HepG2 (cell line): Measurements from ENCODE around the gene VAMP8. TPM values are rescaled to one million over a fixed set of nuclear protein-coding genes. Genes with fewer than 3 reads are reported as not detected.

Source experiments
- EZH2 ChIP-seq: conservative IDR thresholded peaks from 2 replicates; pipeline ENCODE4 v1.6.1; 2012; ENCODE audit warnings: mild to moderate bottlenecking, low read depth, low read length, moderate library complexity
- GTF3A ChIP-seq: sonication (generic); formaldehyde crosslinking; conservative IDR thresholded peaks from 2 replicates; pipeline ENCODE4 v1.4.0; 2020; ENCODE audit warnings: mild to moderate bottlenecking, missing genetic modification reagents
- IKZF5 ChIP-seq: IDR thresholded peaks from 2 replicates; pipeline ENCODE4 v1.6.1; 2018; ENCODE audit warnings: missing genetic modification reagents, mild to moderate bottlenecking, missing compliant biosample characterization
- KDM6A ChIP-seq: IDR thresholded peaks from 2 replicates; pipeline ENCODE4 v1.6.1; 2016; ENCODE audit warnings: low read depth
- MIER3 ChIP-seq: IDR thresholded peaks from 2 replicates; pipeline ENCODE4 v1.6.1; 2016; ENCODE audit warnings: missing compliant biosample characterization, borderline replicate concordance
- NFRKB ChIP-seq: fragments of 450-650 bp; IDR thresholded peaks from 2 replicates; pipeline ENCODE4 v1.6.1; 2017
- NR2C2 ChIP-seq: sonication (generic); formaldehyde crosslinking; IDR thresholded peaks from 2 replicates; pipeline ENCODE4 v1.4.0; 2020; ENCODE audit warnings: missing genetic modification reagents, mild to moderate bottlenecking, moderate library complexity, borderline replicate concordance
- PATZ1 ChIP-seq: sonication (generic); formaldehyde crosslinking; IDR thresholded peaks from 2 replicates; pipeline ENCODE4 v1.4.0; 2020; ENCODE audit warnings: missing genetic modification reagents
- PHB2 ChIP-seq: fragments of 450-650 bp; IDR thresholded peaks from 2 replicates; pipeline ENCODE4 v1.6.1; 2018; ENCODE audit not compliant: partially characterized antibody
- PHF5A ChIP-seq: IDR thresholded peaks from one replicate; pipeline ENCODE4 v1.6.1; 2018; ENCODE audit warnings: low read depth, missing genetic modification reagents; ENCODE audit not compliant: unreplicated experiment
- PRPF4 ChIP-seq: fragments of 200-400 bp; formaldehyde crosslinking; IDR thresholded peaks from 2 replicates; pipeline ENCODE4 v1.6.1; 2016; ENCODE audit warnings: low read length, low read depth; ENCODE audit not compliant: poor library complexity, severe bottlenecking
- RARG ChIP-seq: sonication (generic); formaldehyde crosslinking; IDR thresholded peaks from 2 replicates; pipeline ENCODE4 v1.4.0; 2020; ENCODE audit warnings: low read depth, mild to moderate bottlenecking, missing genetic modification reagents
- RBAK ChIP-seq: sonication (generic); formaldehyde crosslinking; IDR thresholded peaks from 2 replicates; pipeline ENCODE4 v1.5.1; 2020; ENCODE audit warnings: mild to moderate bottlenecking, missing genetic modification reagents
- RBM39 ChIP-seq: fragments of 200-400 bp; formaldehyde crosslinking; IDR thresholded peaks from one replicate; pipeline ENCODE4 v1.6.1; 2018; ENCODE audit warnings: antibody characterized with exemption, mild to moderate bottlenecking, low read depth, low read length; ENCODE audit not compliant: poor library complexity, severe bottlenecking
- SMARCE1 ChIP-seq: fragments of 450-650 bp; IDR thresholded peaks from 2 replicates; pipeline ENCODE4 v1.6.1; 2017; ENCODE audit warnings: borderline replicate concordance
- TCF7L2 ChIP-seq: IDR thresholded peaks from 2 replicates; pipeline ENCODE4 v1.6.1; 2011; ENCODE audit warnings: mild to moderate bottlenecking, low read depth, low read length, moderate library complexity
- ZMYM4 ChIP-seq: sonication (generic); formaldehyde crosslinking; IDR thresholded peaks from 2 replicates; pipeline ENCODE4 v1.8.1; 2023; ENCODE audit warnings: mild to moderate bottlenecking, missing genetic modification reagents
- ZNF3 ChIP-seq: IDR thresholded peaks from 2 replicates; pipeline ENCODE4 v1.7.0; 2017; ENCODE audit warnings: inconsistent platforms
- ZNF33B ChIP-seq: sonication (generic); formaldehyde crosslinking; IDR thresholded peaks from 2 replicates; pipeline ENCODE4 v1.5.1; 2020; ENCODE audit warnings: mild to moderate bottlenecking, missing genetic modification reagents
- ZNF503 ChIP-seq: sonication (generic); formaldehyde crosslinking; IDR thresholded peaks from 2 replicates; pipeline ENCODE4 v1.4.0; 2020; ENCODE audit warnings: missing genetic modification reagents
- ZNF607 ChIP-seq: sonication (generic); formaldehyde crosslinking; IDR thresholded peaks from 2 replicates; pipeline ENCODE4 v1.5.1; 2020; ENCODE audit warnings: missing genetic modification reagents, mild to moderate bottlenecking, borderline replicate concordance
- ZSCAN5A ChIP-seq: sonication (generic); formaldehyde crosslinking; IDR thresholded peaks from 2 replicates; pipeline ENCODE4 v1.8.0; 2022; ENCODE audit warnings: mild to moderate bottlenecking, missing genetic modification reagents, borderline replicate concordance
- polyA plus RNA-seq, 8 experiments: library from polyadenylated mRNA; depleted of rRNA in 3 of 8; stranded (reverse) in 7 of 8; unstranded in 1 of 8; fragments of >200 nt; fragmentation: Illumina TruSeq in 4 of 8; extraction: Trizol in 4 of 8; gene quantifications; 2 replicates each; pipeline versions ENCODE4 v1.2.1 to v1.2.3, GENCODE V29; 2011 to 2016; ENCODE audit warnings: low read depth in 4 of 8, missing spikeins in 1 of 8, mixed read lengths in 1 of 8; ENCODE audit not compliant: insufficient read depth in 1 of 8
- total RNA-seq, 5 experiments: library from RNA; depleted of rRNA; stranded (reverse); fragments of >200 nt; fragmentation: Illumina TruSeq; extraction: Trizol; gene quantifications; 2 replicates each; pipeline ENCODE4 v1.2.3, GENCODE V29; 2016; ENCODE audit warnings: low read depth in 1 of 5

VAMP8 gene
- total and polyA plus RNA-seq, 2 of the 13 experiments (the other 11 are each of a cell fraction or from before 2014, with no cell fraction given): 83.3 to 157 TPM

GRCh38 chr2:85595301-85596025, 18.1 kb downstream of the VAMP8 start, which contains the start of gene RNF181 (continued):
- peak; percentile 39; the same call in 1 of the 2 replicates for TF ChIP-seq ZNF503 (CRISPR knock-in tag)
- TF ChIP-seq EZH2: no peak
- TF ChIP-seq NFRKB: no peak
- TF ChIP-seq SMARCE1: no peak
- TF ChIP-seq PATZ1 (CRISPR knock-in tag): no peak
- no peak for TF ChIP-seq TCF7L2
- no peak; the same call in 1 of the 2 replicates for TF ChIP-seq ZNF33B
- peak; percentile 23; the same call in 1 of the 2 replicates for TF ChIP-seq RBAK (CRISPR knock-in tag)
- TF ChIP-seq ZSCAN5A (CRISPR knock-in tag): no peak
- TF ChIP-seq GTF3A (CRISPR knock-in tag): no peak
- TF ChIP-seq IKZF5 (CRISPR knock-in tag): no peak; the same call in none of the 2 replicates
- peak; percentile 18 for TF ChIP-seq PHF5A
- TF ChIP-seq NR2C2 (CRISPR knock-in tag): peak; percentile 64; the same call in 1 of the 2 replicates
- TF ChIP-seq RBM39: no peak
- no peak for TF ChIP-seq KDM6A (CRISPR knock-in tag)
- no peak for TF ChIP-seq MIER3
- TF ChIP-seq PHB2: no peak
- peak; percentile 95 for TF ChIP-seq ZMYM4
- TF ChIP-seq RARG (CRISPR knock-in tag): no peak
- TF ChIP-seq PRPF4: no peak
- peak; percentile 92 for TF ChIP-seq ZNF607 (CRISPR knock-in tag)
- no peak for TF ChIP-seq ZNF3 (CRISPR knock-in tag)
